ENCODE data around the gene UQCR10.
"Not testable (repeated sequence)": the region's sequence is repeated elsewhere in the genome, so short reads cannot be mapped to it uniquely, and the experiment has no call there.

UQCR10 gene

GRCh38 chr22:29737251-29738117 lies 29.7 kb upstream of the UQCR10 start:
- DNase-seq = no peak

GRCh38 chr22:29738118-29738815 lies 28.9 kb upstream of the UQCR10 start:
- DNase-seq = no peak

- no peak for DNase-seq
Measured at GRCh38 chr22:29739346-29739875, 27.8 kb upstream of the UQCR10 start.

- no peak for DNase-seq
Measured at GRCh38 chr22:29740216-29740615, 27.0 kb upstream of the UQCR10 start.

- DNase-seq = no peak
Measured at GRCh38 chr22:29741926-29742325, 25.2 kb upstream of the UQCR10 start.

- no peak for DNase-seq
Measured at GRCh38 chr22:29742326-29742725, 24.8 kb upstream of the UQCR10 start.

- peak in 1 of 2 experiments; percentile 26 for DNase-seq
Measured at GRCh38 chr22:29744902-29745301, 22.3 kb upstream of the UQCR10 start.

- DNase-seq = no peak
Measured at GRCh38 chr22:29747832-29748231, 19.3 kb upstream of the UQCR10 start.

- DNase-seq = no peak
Measured at GRCh38 chr22:29748248-29748893, 18.8 kb upstream of the UQCR10 start.

GRCh38 chr22:29750029-29750428 lies 17.1 kb upstream of the UQCR10 start:
- DNase-seq = no peak

GRCh38 chr22:29750559-29751538 lies 16.3 kb upstream of the UQCR10 start:
- no peak for DNase-seq

- DNase-seq = no peak
Measured at GRCh38 chr22:29751669-29752068, 15.5 kb upstream of the UQCR10 start.

GRCh38 chr22:29753808-29754657 lies 13.1 kb upstream of the UQCR10 start:
- DNase-seq = no peak

GRCh38 chr22:29754658-29755395 lies 12.3 kb upstream of the UQCR10 start:
- DNase-seq = not testable (repeated sequence)

GRCh38 chr22:29755889-29756288 lies 11.3 kb upstream of the UQCR10 start:
- DNase-seq = peak in 1 of 2 experiments; percentile 33

- no peak for DNase-seq
Measured at GRCh38 chr22:29756341-29756740, 10.8 kb upstream of the UQCR10 start.

- no peak for DNase-seq
Measured at GRCh38 chr22:29757096-29757495, 10.1 kb upstream of the UQCR10 start.

GRCh38 chr22:29758068-29758622 lies 9.0 kb upstream of the UQCR10 start:
- no peak for DNase-seq

GRCh38 chr22:29758959-29759358 lies 8.2 kb upstream of the UQCR10 start:
- no peak for DNase-seq

GRCh38 chr22:29762263-29762662 lies 4.9 kb upstream of the UQCR10 start:
- peak; percentile 79 to 91 for DNase-seq

Data from NCI-H2081 (cell line).